Measurements from ENCODE around the gene AP1S3.

AP1S3 gene

GRCh38 chr2:223865124-223865523 is 27.7 kb upstream of the AP1S3 start (continued):
- TF ChIP-seq BCL6B (tag by site-specific recombination; IDR thresholded peaks at IDR 0.05) (no peak), ZFP69B (tag by site-specific recombination; IDR thresholded peaks at IDR 0.05) (no peak), ZNF513 (tag by site-specific recombination; IDR thresholded peaks at IDR 0.05) (no peak), ZBTB21 (tag by site-specific recombination; IDR thresholded peaks at IDR 0.05) (no peak), ZBTB10 (tag by site-specific recombination; IDR thresholded peaks at IDR 0.05) (no peak), ZNF670 (tag by site-specific recombination; IDR thresholded peaks at IDR 0.05; ENCODE audit: low read depth) (no peak), KLF16 (tag by site-specific recombination; IDR thresholded peaks at IDR 0.05) (no peak), ZNF530 (tag by site-specific recombination; IDR thresholded peaks at IDR 0.05; ENCODE audit: low read depth) (no peak), ZNF549 (tag by site-specific recombination; IDR thresholded peaks at IDR 0.05) (no peak)

GRCh38 chr2:223863491-223863890 is 26.1 kb upstream of the AP1S3 start:
- no peak overlapping the region for H3K27ac ChIP-seq (ENCODE audit: extremely low read depth, low read depth, low read length)
- TF ChIP-seq ZNF692 (tag by site-specific recombination; IDR thresholded peaks at IDR 0.05) (no peak), REPIN1 (tag by site-specific recombination; IDR thresholded peaks at IDR 0.05; ENCODE audit: low read depth) (no peak), ZFP41 (tag by site-specific recombination; IDR thresholded peaks at IDR 0.05; ENCODE audit: borderline replicate concordance) (no peak), ZNF366 (tag by site-specific recombination; conservative IDR thresholded peaks at IDR 0.05) (no peak), ZBTB26 (tag by site-specific recombination; optimal IDR thresholded peaks at IDR 0.05) (no peak), KLF7 (tag by site-specific recombination; IDR thresholded peaks at IDR 0.05; ENCODE audit: borderline replicate concordance) (no peak), ZNF610 (tag by site-specific recombination; IDR thresholded peaks at IDR 0.05; ENCODE audit: borderline replicate concordance) (no peak)
- H3K9me3 ChIP-seq (ENCODE audit: control insufficient read depth, insufficient read depth, low read depth, low read length): no peaks in the 10 kb centered on the region
- POLR2A ChIA-PET: no interaction called here
- CTCF ChIA-PET: interaction anchor here (0.6 kb wide), 1 partner anchor 53 kb away, joined by 4 read pairs; no protein-coding TSS in a partner anchor
- no peaks in the 10 kb centered on the region for H3K4me1 ChIP-seq (ENCODE audit: control insufficient read depth, insufficient read depth, low read length)
- H3K36me3 ChIP-seq (ENCODE audit: control insufficient read depth in 2 of 2, insufficient read depth in 1 of 2, low read length in 2 of 2): no peaks in the 10 kb centered on the region
- no peak overlapping the region for H3K4me3 ChIP-seq (ENCODE audit: low read depth, low read length)

Measured in HEK293 (cell line).